ENCODE results near the gene REEP5. TPM values are rescaled to one million over a fixed set of nuclear protein-coding genes. Genes with fewer than 3 reads are reported as not detected.

REEP5 gene
- total RNA-seq, 1 experiment from 2014 or later = 65.2 TPM

DNA sequence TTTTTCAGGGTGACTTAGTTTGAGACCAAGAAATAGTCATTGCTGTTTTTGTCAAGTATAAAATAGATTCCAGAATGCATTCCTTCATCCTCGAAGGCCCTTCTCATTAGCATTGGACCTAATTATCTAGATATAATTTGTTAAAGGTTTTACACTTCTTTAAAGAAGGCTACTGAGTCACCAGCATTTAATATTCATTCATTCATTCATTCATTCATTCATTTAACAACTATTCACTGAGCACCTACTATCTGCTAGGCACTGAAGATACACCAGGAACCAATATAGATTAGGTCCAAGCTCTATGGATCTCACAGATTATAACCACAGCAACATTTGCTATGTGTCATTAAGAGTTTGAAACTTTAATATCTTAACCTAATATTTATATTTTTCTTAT lies 11.1 kb upstream of the REEP5 start:
- H3K9me3 Mint-ChIP-seq (ENCODE audit: unreplicated experiment) = no peaks in the 10 kb centered on the region
- BruUV-seq (replicated peaks) = no TSS peak
- TF ChIP-seq, protein P1, sequence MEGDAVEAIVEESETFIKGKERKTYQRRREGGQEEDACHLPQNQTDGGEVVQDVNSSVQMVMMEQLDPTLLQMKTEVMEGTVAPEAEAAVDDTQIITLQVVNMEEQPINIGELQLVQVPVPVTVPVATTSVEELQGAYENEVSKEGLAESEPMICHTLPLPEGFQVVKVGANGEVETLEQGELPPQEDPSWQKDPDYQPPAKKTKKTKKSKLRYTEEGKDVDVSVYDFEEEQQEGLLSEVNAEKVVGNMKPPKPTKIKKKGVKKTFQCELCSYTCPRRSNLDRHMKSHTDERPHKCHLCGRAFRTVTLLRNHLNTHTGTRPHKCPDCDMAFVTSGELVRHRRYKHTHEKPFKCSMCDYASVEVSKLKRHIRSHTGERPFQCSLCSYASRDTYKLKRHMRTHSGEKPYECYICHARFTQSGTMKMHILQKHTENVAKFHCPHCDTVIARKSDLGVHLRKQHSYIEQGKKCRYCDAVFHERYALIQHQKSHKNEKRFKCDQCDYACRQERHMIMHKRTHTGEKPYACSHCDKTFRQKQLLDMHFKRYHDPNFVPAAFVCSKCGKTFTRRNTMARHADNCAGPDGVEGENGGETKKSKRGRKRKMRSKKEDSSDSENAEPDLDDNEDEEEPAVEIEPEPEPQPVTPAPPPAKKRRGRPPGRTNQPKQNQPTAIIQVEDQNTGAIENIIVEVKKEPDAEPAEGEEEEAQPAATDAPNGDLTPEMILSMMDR (IDR thresholded peaks at IDR 0.05; ENCODE audit: unreplicated experiment) = no peak
- peaks cover 5% of the 10 kb centered on the region for H3K4me1 Mint-ChIP-seq (ENCODE audit: insufficient read depth, unreplicated experiment)
- ChIA-PET CTCF (interaction anchor here (0.7 kb wide), 1 partner anchor 31 kb away, joined by 3 read pairs; no protein-coding TSS in a partner anchor), POLR2A (interaction anchor here (0.8 to 0.9 kb wide), 2 partner anchors 9 to 13 kb away, joined by 3 to 4 read pairs; no protein-coding TSS in a partner anchor)
- H3K36me3 Mint-ChIP-seq (ENCODE audit: insufficient read depth, unreplicated experiment) = no peaks in the 10 kb centered on the region
- H3K27me3 Mint-ChIP-seq (ENCODE audit: insufficient read depth, unreplicated experiment) = no peaks in the 10 kb centered on the region
- H3K27ac Mint-ChIP-seq (ENCODE audit: low read depth, unreplicated experiment) = no peak overlapping the region
- intact Hi-C loops (cut with micrococcal nuclease) = no loop called here
- no peak for DNase-seq (ENCODE audit: unreplicated experiment)
- no peak overlapping the region for H3K4me3 Mint-ChIP-seq (ENCODE audit: unreplicated experiment)

DNA sequence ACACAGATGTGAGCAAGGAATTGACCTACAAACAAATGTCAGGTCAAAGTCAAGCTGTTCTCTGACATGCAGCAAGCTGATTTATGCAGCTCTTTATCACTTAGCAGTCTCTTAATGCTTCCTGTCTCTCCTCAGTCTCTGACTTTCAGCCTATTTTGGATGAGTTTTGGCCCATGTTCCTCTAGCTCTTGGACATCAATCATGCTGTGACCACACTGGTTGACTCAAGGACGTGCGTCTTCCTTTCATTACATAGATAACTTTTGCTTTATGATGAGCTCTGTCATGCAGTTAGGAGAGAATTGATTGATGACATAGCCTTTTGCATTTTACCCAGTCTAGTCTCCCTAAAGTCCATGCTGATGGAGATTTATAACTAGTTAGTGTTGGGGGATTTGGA lies 9.4 kb upstream of the REEP5 start:
- Mint-ChIP-seq H3K4me3 (ENCODE audit: unreplicated experiment) (no peak overlapping the region), H3K27me3 (ENCODE audit: insufficient read depth, unreplicated experiment) (no peaks in the 10 kb centered on the region), H3K27ac (ENCODE audit: low read depth, unreplicated experiment) (no peak overlapping the region), H3K9me3 (ENCODE audit: unreplicated experiment) (no peaks in the 10 kb centered on the region), H3K4me1 (ENCODE audit: insufficient read depth, unreplicated experiment) (peaks cover 7% of the 10 kb centered on the region), H3K36me3 (ENCODE audit: insufficient read depth, unreplicated experiment) (no peaks in the 10 kb centered on the region)
- TF ChIP-seq, protein P1 (IDR thresholded peaks at IDR 0.05; ENCODE audit: unreplicated experiment) = no peak
- POLR2A ChIA-PET = no interaction called here
- BruUV-seq (replicated peaks) = no TSS peak
- DNase-seq (ENCODE audit: unreplicated experiment) = no peak
- CTCF ChIA-PET = no interaction called here
- intact Hi-C loops (cut with micrococcal nuclease) = no loop called here

DNA sequence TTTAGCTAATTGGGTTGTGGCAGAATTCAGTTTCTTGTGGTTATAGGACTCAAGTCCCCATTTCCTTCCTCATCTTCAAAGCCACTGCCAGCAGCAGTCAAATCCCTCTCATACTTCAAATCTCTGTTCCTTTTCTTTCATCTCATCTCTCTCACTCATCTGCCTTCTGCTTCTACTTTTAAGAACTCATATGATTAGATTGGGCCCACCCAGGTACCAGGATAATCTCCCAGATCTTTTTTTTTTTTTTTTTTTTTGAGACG lies 8.0 kb upstream of the REEP5 start:
- intact Hi-C loops (cut with micrococcal nuclease) = no loop called here
- no peaks in the 10 kb centered on the region for H3K36me3 Mint-ChIP-seq (ENCODE audit: insufficient read depth, unreplicated experiment)
- POLR2A ChIA-PET = no interaction called here
- H3K4me1 Mint-ChIP-seq (ENCODE audit: insufficient read depth, unreplicated experiment) = peaks cover 7% of the 10 kb centered on the region
- TF ChIP-seq, protein P1 (IDR thresholded peaks at IDR 0.05; ENCODE audit: unreplicated experiment) = no peak
- H3K27ac Mint-ChIP-seq (ENCODE audit: low read depth, unreplicated experiment) = peak overlapping the region; percentile 67
- no peaks in the 10 kb centered on the region for H3K9me3 Mint-ChIP-seq (ENCODE audit: unreplicated experiment)
- CTCF ChIA-PET = interaction anchor here (0.6 kb wide), 1 partner anchor 14 kb away, joined by 6 read pairs; no protein-coding TSS in a partner anchor
- H3K4me3 Mint-ChIP-seq (ENCODE audit: unreplicated experiment) = no peak overlapping the region
- no TSS peak for BruUV-seq (replicated peaks)
- DNase-seq (ENCODE audit: unreplicated experiment) = no peak
- no peaks in the 10 kb centered on the region for H3K27me3 Mint-ChIP-seq (ENCODE audit: insufficient read depth, unreplicated experiment)

DNA sequence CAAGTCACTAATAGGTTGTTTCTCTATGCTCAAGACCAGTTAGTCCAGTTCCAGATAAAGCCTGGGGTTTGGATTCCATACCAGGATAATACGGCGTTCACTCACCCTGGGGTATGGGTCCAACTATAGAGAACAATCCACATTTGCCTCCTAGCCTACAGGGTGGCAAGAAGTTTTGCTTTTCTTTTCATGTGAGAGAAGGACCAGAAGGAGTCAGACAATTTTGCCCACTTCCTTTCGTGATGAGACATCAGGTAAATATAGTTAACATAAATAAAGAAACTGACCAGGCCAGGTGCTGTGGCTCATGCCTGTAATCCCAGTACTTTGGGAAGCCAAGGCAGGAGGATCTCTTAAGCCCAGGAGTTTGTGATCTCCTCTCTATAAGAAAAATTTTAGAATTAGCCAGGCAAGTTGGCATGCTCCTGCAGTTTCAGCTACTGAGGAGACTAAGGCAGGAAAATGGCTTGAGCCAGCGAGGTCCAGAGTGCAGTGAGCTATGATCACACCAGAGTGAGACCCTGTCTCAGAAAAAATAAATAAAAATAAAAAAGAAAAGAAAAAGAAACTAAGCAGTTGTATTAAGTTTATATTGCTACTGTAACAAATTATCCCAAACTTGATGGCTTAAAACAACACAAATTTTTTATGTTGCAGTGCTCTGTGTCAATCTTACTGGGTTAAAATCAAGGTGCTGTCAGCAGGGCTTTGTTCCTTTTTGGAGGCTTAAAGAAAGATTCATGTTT lies 7.5 kb upstream of the REEP5 start:
- TF ChIP-seq, protein P1 (IDR thresholded peaks at IDR 0.05; ENCODE audit: unreplicated experiment) = no peak
- intact Hi-C loops (cut with micrococcal nuclease) = no loop called here
- ChIA-PET CTCF (interaction anchor here (0.6 kb wide), 2 partner anchors 14 to 35 kb away, joined by 6 read pairs; no protein-coding TSS in a partner anchor), POLR2A (no interaction called here)
- Mint-ChIP-seq H3K4me1 (ENCODE audit: insufficient read depth, unreplicated experiment) (peaks cover 7% of the 10 kb centered on the region), H3K27ac (ENCODE audit: low read depth, unreplicated experiment) (peak overlapping the region; percentile 67), H3K36me3 (ENCODE audit: insufficient read depth, unreplicated experiment) (no peaks in the 10 kb centered on the region), H3K4me3 (ENCODE audit: unreplicated experiment) (no peak overlapping the region), H3K9me3 (ENCODE audit: unreplicated experiment) (no peaks in the 10 kb centered on the region), H3K27me3 (ENCODE audit: insufficient read depth, unreplicated experiment) (no peaks in the 10 kb centered on the region)
- DNase-seq (ENCODE audit: unreplicated experiment) = no peak
- no TSS peak for BruUV-seq (replicated peaks)
